K562 (cell line): ENCODE results near the gene MEOX2.

Experiments used
- ATF2 ChIP-seq: sonication (generic); formaldehyde crosslinking; IDR thresholded peaks from 2 replicates; pipeline ENCODE4 v1.8.1; 2022; ENCODE audit warnings: missing genetic modification reagents
- CREB1 ChIP-seq, 2 experiments: sonication (generic) in 1 of 2; formaldehyde crosslinking in 1 of 2; IDR thresholded peaks; 2 replicates each; pipeline versions ENCODE4 v1.6.1 to v1.8.0; 2012 to 2022; ENCODE audit warnings: inconsistent platforms in 1 of 2, mild to moderate bottlenecking in 1 of 2, missing genetic modification reagents in 1 of 2, moderate library complexity in 1 of 2
- CTCF ChIP-seq, 3 experiments: IDR thresholded peaks in 2 of 3; conservative IDR thresholded peaks in 1 of 3; 2 replicates each; pipeline ENCODE4 v1.5.1; 2011 to 2012; ENCODE audit warnings: low read length in 3 of 3, mild to moderate bottlenecking in 3 of 3, control low read depth in 2 of 3, improper control_type of control experiment in 1 of 3, inconsistent platforms in 1 of 3, low read depth in 1 of 3, mixed read lengths in 1 of 3, moderate library complexity in 1 of 3; ENCODE audit not compliant: insufficient read depth in 2 of 3
- E2F6 ChIP-seq, 2 experiments: IDR thresholded peaks; 2 replicates each; pipeline ENCODE4 v1.6.1; 2011; ENCODE audit warnings: borderline replicate concordance in 1 of 2, control low read depth in 1 of 2, low read depth in 1 of 2, low read length in 1 of 2, mild to moderate bottlenecking in 1 of 2, mixed read lengths in 1 of 2, moderate library complexity in 1 of 2; ENCODE audit not compliant: insufficient read depth in 1 of 2, insufficient read length in 1 of 2, poor library complexity in 1 of 2, severe bottlenecking in 1 of 2; ENCODE audit errors: extremely low read depth in 1 of 2
- E2F8 ChIP-seq: fragments of 450-650 bp; IDR thresholded peaks from 2 replicates; pipeline ENCODE4 v1.7.1; 2018; ENCODE audit warnings: mild to moderate bottlenecking, low read depth; ENCODE audit not compliant: partially characterized antibody
- EGR1 ChIP-seq: fragments of 450-650 bp; conservative IDR thresholded peaks from 2 replicates; pipeline ENCODE4 v1.6.1; 2017; ENCODE audit warnings: mild to moderate bottlenecking
- FOXK1 ChIP-seq: sonication (generic); formaldehyde crosslinking; IDR thresholded peaks from 2 replicates; pipeline ENCODE4 v1.8.0; 2022; ENCODE audit warnings: missing genetic modification reagents, mild to moderate bottlenecking, borderline replicate concordance
- HDAC6 ChIP-seq: IDR thresholded peaks from 2 replicates; pipeline ENCODE4 v1.6.1; 2012; ENCODE audit warnings: low read depth, mild to moderate bottlenecking, control low read depth, inconsistent platforms, low read length, moderate library complexity
- HNRNPL ChIP-seq: fragments of 200-400 bp; formaldehyde crosslinking; IDR thresholded peaks from 2 replicates; pipeline ENCODE4 v1.6.1; 2017; ENCODE audit warnings: low read depth, mild to moderate bottlenecking, low read length
- POLR2A ChIP-seq: fragments of 450-650 bp; conservative IDR thresholded peaks from 2 replicates; pipeline ENCODE4 v1.6.1; 2016
- SRSF9 ChIP-seq: fragments of 200-400 bp; formaldehyde crosslinking; IDR thresholded peaks from 2 replicates; pipeline ENCODE4 v1.6.1; 2017; ENCODE audit warnings: low read depth, low read length, borderline replicate concordance
- ZBTB5 ChIP-seq: fragments of 450-650 bp; IDR thresholded peaks from 2 replicates; pipeline ENCODE4 v1.6.1; 2017; ENCODE audit warnings: antibody characterized with exemption

- TF ChIP-seq HDAC6 (no peak), FOXK1 (CRISPR knock-in tag) (no peak), CTCF (IDR thresholded peaks at IDR 0.05 in 2 of 3, conservative IDR thresholded peaks at IDR 0.05 in 1 of 3; ENCODE audit: insufficient read depth in 2 of 3, low read depth in 1 of 3, low read length in 3 of 3) (no peak), E2F6 (IDR thresholded peaks at IDR 0.05; ENCODE audit: borderline replicate concordance in 1 of 2, extremely low read depth in 1 of 2, insufficient read depth in 1 of 2, insufficient read length in 1 of 2, low read depth in 1 of 2, low read length in 1 of 2, poor library complexity in 1 of 2, severe bottlenecking in 1 of 2) (no peak), ATF2 (CRISPR knock-in tag) (no peak), CREB1 (IDR thresholded peaks at IDR 0.05) (no peak), CREB1 (CRISPR knock-in tag; IDR thresholded peaks at IDR 0.05) (no peak), POLR2A (no peak), HNRNPL (no peak), E2F8 (no peak), EGR1 (no peak), SRSF9 (no peak), ZBTB5 (no peak)
Measured at GRCh38 chr7:15566476-15566875, 120.0 kb downstream of the MEOX2 start.
